Ovary (tissue), 3 donors: ENCODE measurements around the gene PIEZO1.

Experiments used
- CTCF ChIP-seq, 3 donors: fragments of 450-650 bp in 2 of 3; fragments of 200-600 bp in 1 of 3; IDR thresholded peaks; one replicate each; pipeline versions ENCODE4 v1.5.1 to v1.8.0; 2016 to 2022; ENCODE audit warnings: antibody characterized with exemption in 3 of 3, mild to moderate bottlenecking in 1 of 3
- EP300 ChIP-seq: sonication (generic); formaldehyde crosslinking; IDR thresholded peaks from one replicate; pipeline ENCODE4 v1.6.1; 2017; ENCODE audit warnings: antibody characterized with exemption
- donor health status: DM: no; HTN: no; CAD: no.

- no peak for TF ChIP-seq EP300
- no peak for TF ChIP-seq CTCF (IDR thresholded peaks at IDR 0.05)
Measured at GRCh38 chr16:88778271-88778525, 6.8 kb downstream of the PIEZO1 start.
